HT-29 (cell line): ENCODE data around the gene SH3RF3. TPM values are rescaled to one million over a fixed set of nuclear protein-coding genes. Genes with fewer than 3 reads are reported as not detected.
"Not testable (repeated sequence)": the region's sequence is repeated elsewhere in the genome, so short reads cannot be mapped to it uniquely, and the experiment has no call there.

Experiments used
- DNase-seq: peaks from one replicate; pipeline ENCODE4 v3.0.0-alpha.2; 2015; ENCODE audit warnings: low spot score
- total RNA-seq: library from RNA; depleted of rRNA; stranded (reverse); fragments of >200 nt; shearing (Covaris generic); gene quantifications from 2 replicates; pipeline ENCODE4 v1.2.3, GENCODE V29; 2014; rRNA removed

Gene SH3RF3
- 0.05 and 0.16 TPM in 2 replicates for total RNA-seq

- peak; percentile 6 for DNase-seq
These were observed at the start of gene SH3RF3 for GRCh38 chr2:109128616-109129355. Gene SH3RF3, plus strand, starts transcription at chr2:109129205.

GRCh38 chr2:109079590-109079989 is 49.4 kb upstream of the SH3RF3 start:
- no peak for DNase-seq

GRCh38 chr2:109080109-109080508 is 48.9 kb upstream of the SH3RF3 start:
- DNase-seq = no peak

GRCh38 chr2:109080757-109081156 is 48.2 kb upstream of the SH3RF3 start:
- no peak for DNase-seq

- no peak for DNase-seq
These were observed 47.6 kb upstream of the SH3RF3 start for GRCh38 chr2:109081374-109081773.

- DNase-seq = no peak
These were observed 45.2 kb upstream of the SH3RF3 start for GRCh38 chr2:109083771-109084170.

GRCh38 chr2:109084341-109084740 is 44.7 kb upstream of the SH3RF3 start:
- no peak for DNase-seq

GRCh38 chr2:109085912-109086742 is 42.9 kb upstream of the SH3RF3 start:
- DNase-seq = no peak

- no peak for DNase-seq
These were observed 42.3 kb upstream of the SH3RF3 start for GRCh38 chr2:109086743-109087020.

GRCh38 chr2:109087055-109087663 is 41.8 kb upstream of the SH3RF3 start:
- DNase-seq = no peak

GRCh38 chr2:109089602-109090300 is 39.3 kb upstream of the SH3RF3 start:
- no peak for DNase-seq

- no peak for DNase-seq
These were observed 37.5 kb upstream of the SH3RF3 start for GRCh38 chr2:109091526-109091925.

- DNase-seq = no peak
These were observed 34.9 kb upstream of the SH3RF3 start for GRCh38 chr2:109094144-109094543.

GRCh38 chr2:109098251-109098920 is 30.6 kb upstream of the SH3RF3 start:
- DNase-seq = no peak

GRCh38 chr2:109098921-109099273 is 30.1 kb upstream of the SH3RF3 start:
- no peak for DNase-seq

- DNase-seq = peak; percentile 7
These were observed 26.3 kb upstream of the SH3RF3 start for GRCh38 chr2:109102588-109103233.

GRCh38 chr2:109105113-109105512 is 23.9 kb upstream of the SH3RF3 start:
- DNase-seq = no peak

GRCh38 chr2:109108740-109109139 is 20.3 kb upstream of the SH3RF3 start:
- no peak for DNase-seq

- no peak for DNase-seq
These were observed 19.7 kb upstream of the SH3RF3 start for GRCh38 chr2:109109342-109109741.

- no peak for DNase-seq
These were observed 18.8 kb upstream of the SH3RF3 start for GRCh38 chr2:109110170-109110569.

GRCh38 chr2:109117181-109117580 is 11.8 kb upstream of the SH3RF3 start:
- DNase-seq = not testable (repeated sequence)
